GM06990 (cell line): ENCODE results near the gene CAV2.

Experiments
- DNase-seq: peaks from one replicate; pipeline ENCODE4 v3.0.0-alpha.2; 2011; ENCODE audit not compliant: insufficient read length; ENCODE audit errors: extremely low read depth
- H3K27me3 ChIP-seq: replicated peaks from 2 replicates; pipeline ENCODE4 v1.6.0; 2011; ENCODE audit warnings: low read length; ENCODE audit not compliant: control insufficient read depth, insufficient read depth
- H3K36me3 ChIP-seq: 2 replicates; pipeline ENCODE4 v1.5.1; 2011; ENCODE audit warnings: low read length; ENCODE audit not compliant: control insufficient read depth, insufficient read depth
- H3K4me3 ChIP-seq: replicated peaks from 2 replicates; pipeline ENCODE4 v1.5.1; 2011; ENCODE audit warnings: low read depth, mild to moderate bottlenecking, control low read depth, low read length
- TF ChIP-seq, protein P1 (sequence below): IDR thresholded peaks from 2 replicates; pipeline ENCODE4 v1.5.1; 2011; ENCODE audit warnings: low read length, control low read depth, mild to moderate bottlenecking, inconsistent platforms; ENCODE audit not compliant: insufficient read depth, poor library complexity, severe bottlenecking

The CAV2 gene

DNA sequence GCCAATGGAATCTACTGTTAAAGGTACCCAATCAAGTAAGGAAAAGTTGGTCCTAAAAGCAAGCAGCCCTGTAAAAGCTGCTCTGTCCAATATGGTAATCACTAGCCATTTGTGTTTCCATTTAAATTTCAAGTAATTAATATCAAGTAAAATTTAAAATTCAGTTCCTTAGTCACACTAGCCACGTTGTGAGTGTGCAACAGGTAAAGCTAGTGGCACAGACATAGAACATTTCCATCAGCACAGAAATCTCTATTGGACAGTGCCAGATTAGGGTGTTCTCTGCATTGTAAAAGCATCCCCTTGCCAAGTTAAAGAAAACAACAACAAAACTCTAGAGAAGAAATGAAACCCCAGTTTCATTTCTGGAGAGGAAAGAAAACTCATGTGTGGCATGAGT lies 29.7 kb downstream of the CAV2 start:
- Histone ChIP-seq H3K27me3 (no peaks in the 10 kb centered on the region; the same call in 1 of the 2 replicates), H3K36me3 (no peaks in the 10 kb centered on the region), H3K4me3 (no peak overlapping the region)
- DNase-seq, result no peak
- TF ChIP-seq, protein P1, sequence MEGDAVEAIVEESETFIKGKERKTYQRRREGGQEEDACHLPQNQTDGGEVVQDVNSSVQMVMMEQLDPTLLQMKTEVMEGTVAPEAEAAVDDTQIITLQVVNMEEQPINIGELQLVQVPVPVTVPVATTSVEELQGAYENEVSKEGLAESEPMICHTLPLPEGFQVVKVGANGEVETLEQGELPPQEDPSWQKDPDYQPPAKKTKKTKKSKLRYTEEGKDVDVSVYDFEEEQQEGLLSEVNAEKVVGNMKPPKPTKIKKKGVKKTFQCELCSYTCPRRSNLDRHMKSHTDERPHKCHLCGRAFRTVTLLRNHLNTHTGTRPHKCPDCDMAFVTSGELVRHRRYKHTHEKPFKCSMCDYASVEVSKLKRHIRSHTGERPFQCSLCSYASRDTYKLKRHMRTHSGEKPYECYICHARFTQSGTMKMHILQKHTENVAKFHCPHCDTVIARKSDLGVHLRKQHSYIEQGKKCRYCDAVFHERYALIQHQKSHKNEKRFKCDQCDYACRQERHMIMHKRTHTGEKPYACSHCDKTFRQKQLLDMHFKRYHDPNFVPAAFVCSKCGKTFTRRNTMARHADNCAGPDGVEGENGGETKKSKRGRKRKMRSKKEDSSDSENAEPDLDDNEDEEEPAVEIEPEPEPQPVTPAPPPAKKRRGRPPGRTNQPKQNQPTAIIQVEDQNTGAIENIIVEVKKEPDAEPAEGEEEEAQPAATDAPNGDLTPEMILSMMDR, result no peak

DNA sequence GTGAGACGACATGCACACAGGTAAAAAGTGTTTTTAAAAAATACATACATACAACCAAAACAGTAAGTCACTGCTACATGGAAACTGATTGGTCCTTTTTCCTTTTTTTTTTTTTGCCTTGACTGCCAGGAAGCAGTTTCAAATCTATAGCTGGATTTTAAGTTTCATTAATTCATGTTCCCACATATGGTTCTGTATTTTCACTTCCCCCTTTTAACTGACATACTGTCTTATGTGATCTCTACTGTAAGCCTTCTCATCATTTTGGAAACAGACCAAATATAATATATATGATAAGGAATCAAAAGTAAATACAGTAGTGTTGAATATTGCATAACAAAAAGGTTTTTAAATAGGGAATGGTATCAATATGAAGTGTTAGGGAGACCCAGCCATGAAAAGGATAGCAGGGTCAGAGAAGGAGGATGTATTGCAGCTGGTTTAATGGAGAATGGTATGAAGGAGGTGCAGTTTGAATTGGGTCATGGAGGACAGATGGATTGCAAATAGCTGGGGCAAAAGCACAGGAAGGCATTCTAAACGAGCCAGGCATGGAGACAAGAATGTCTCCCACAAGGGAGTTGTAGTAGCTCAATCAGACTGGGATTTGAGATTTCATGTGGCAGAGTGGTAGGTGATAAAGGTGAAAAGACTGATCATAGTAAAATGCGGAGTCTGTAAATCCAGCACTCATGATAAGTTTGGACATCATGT lies 30.7 kb downstream of the CAV2 start:
- TF ChIP-seq, protein P1, result no peak
- H3K36me3 ChIP-seq, result no peaks in the 10 kb centered on the region
- no peaks in the 10 kb centered on the region for H3K27me3 ChIP-seq
- H3K4me3 ChIP-seq, result no peak overlapping the region
- no peak for DNase-seq

GRCh38 chr7:116532102-116532688 lies 32.7 kb downstream of the CAV2 start:
- Histone ChIP-seq H3K4me3 (no peak overlapping the region), H3K36me3 (no peaks in the 10 kb centered on the region), H3K27me3 (no peaks in the 10 kb centered on the region)
- TF ChIP-seq, protein P1, result no peak
- DNase-seq, result no peak

DNA sequence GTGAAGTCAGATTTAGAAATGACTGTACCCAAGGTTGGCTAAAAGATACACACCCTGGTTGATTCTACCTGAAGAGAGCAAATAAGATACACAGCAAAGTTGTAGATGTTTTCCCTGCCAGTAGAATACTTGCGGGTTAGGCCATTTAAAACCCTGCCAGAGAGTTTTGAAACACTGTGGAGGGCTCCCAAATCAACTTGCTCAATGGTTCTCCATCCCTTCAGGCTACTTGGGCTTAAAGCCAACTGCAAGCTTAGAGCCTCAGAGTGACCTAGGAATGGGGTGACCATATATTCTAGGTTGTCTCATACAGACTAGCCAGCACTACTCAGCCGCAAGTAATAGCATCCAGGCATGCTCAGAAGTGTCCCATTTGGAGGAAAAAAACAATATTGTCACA lies 35.3 kb downstream of the CAV2 start:
- TF ChIP-seq, protein P1, result no peak
- Histone ChIP-seq H3K36me3 (no peaks in the 10 kb centered on the region), H3K27me3 (no peaks in the 10 kb centered on the region), H3K4me3 (no peak overlapping the region)
- DNase-seq, result no peak

DNA sequence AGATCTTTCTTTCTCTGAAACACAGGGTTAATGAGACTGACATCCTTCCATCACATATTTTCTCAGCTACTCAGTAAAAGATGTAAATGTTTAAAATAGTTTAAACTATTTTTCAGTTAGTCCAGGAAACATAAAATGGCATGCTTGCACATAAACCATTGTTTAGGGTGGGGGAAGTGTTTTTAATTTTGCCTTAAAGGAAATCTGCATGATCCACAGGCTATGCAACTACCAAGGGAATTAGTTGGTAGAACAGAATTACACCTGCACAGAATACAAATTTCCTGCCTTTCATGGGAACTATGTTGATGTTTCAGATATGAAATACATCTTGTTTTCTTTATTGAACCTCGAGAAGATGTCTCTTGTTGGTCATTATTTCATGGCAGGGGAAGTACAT lies 35.9 kb downstream of the CAV2 start:
- H3K27me3 ChIP-seq, result no peaks in the 10 kb centered on the region
- DNase-seq, result no peak
- H3K36me3 ChIP-seq, result no peaks in the 10 kb centered on the region
- no peak overlapping the region for H3K4me3 ChIP-seq
- TF ChIP-seq, protein P1, result no peak
